Uterus (tissue), 2 donors: ENCODE measurements around the gene HEXIM1.

Experiments
- POLR2A ChIP-seq, 2 donors: fragments of 450-650 bp; IDR thresholded peaks; one replicate each; pipeline ENCODE4 v1.6.1; 2016; ENCODE audit warnings: antibody characterized with exemption in 2 of 2, mild to moderate bottlenecking in 1 of 2, moderate library complexity in 1 of 2
- TF ChIP-seq, protein P1 (sequence below), 4 experiments: fragments of 200-600 bp in 2 of 4; fragments of 450-650 bp in 2 of 4; sonication (generic) in 2 of 4; IDR thresholded peaks; one replicate each; pipeline ENCODE4 v1.5.1; 2016 to 2019; ENCODE audit warnings: antibody characterized with exemption in 4 of 4, mild to moderate bottlenecking in 2 of 4, moderate library complexity in 1 of 4

DNA sequence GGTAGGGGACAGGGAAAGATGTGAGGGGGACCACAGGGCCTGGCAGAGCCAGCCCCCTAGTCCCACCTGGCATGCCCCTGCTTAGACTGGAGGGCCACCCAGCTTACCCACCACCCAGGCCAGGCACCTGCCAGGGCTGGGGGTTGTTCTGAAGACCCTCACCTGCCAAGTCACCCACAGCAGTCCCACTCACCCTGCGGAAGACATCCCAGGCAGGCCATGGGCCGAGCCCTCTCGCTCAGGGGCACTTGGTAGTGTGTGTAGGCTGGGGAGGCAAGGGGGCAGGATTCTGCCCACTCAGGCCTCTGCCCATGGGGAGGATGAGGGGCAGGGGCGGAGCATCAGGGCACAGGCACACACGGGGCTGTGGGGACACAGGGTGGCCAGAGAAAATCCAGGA is 19.9 kb upstream of the HEXIM1 start:
- TF ChIP-seq, protein P1, sequence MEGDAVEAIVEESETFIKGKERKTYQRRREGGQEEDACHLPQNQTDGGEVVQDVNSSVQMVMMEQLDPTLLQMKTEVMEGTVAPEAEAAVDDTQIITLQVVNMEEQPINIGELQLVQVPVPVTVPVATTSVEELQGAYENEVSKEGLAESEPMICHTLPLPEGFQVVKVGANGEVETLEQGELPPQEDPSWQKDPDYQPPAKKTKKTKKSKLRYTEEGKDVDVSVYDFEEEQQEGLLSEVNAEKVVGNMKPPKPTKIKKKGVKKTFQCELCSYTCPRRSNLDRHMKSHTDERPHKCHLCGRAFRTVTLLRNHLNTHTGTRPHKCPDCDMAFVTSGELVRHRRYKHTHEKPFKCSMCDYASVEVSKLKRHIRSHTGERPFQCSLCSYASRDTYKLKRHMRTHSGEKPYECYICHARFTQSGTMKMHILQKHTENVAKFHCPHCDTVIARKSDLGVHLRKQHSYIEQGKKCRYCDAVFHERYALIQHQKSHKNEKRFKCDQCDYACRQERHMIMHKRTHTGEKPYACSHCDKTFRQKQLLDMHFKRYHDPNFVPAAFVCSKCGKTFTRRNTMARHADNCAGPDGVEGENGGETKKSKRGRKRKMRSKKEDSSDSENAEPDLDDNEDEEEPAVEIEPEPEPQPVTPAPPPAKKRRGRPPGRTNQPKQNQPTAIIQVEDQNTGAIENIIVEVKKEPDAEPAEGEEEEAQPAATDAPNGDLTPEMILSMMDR (IDR thresholded peaks at IDR 0.05) = no peak
- TF ChIP-seq POLR2A (IDR thresholded peaks at IDR 0.05) = no peak
